GM21423 (cell line): ENCODE results near the gene EIF5AL1.
"Not testable (repeated sequence)": the region's sequence is repeated elsewhere in the genome, so short reads cannot be mapped to it uniquely, and the experiment has no call there.

Experiments
- ATAC-seq: cut with Tn5 transposase; IDR thresholded peaks from one replicate; pipeline ENCODE4 v1.9.1; 2021; ENCODE audit warnings: mild to moderate bottlenecking, moderate library complexity; ENCODE audit not compliant: unreplicated experiment

EIF5AL1 gene

GRCh38 chr10:79487296-79488194 lies 24.8 kb upstream of the EIF5AL1 start:
- ATAC-seq: peak; percentile 70

GRCh38 chr10:79488336-79488735 lies 24.0 kb upstream of the EIF5AL1 start:
- ATAC-seq: no peak

GRCh38 chr10:79488870-79489269 lies 23.5 kb upstream of the EIF5AL1 start:
- no peak for ATAC-seq

- no peak for ATAC-seq
Observed at GRCh38 chr10:79490400-79491142, 21.8 kb upstream of the EIF5AL1 start.

GRCh38 chr10:79491143-79491835 lies 21.0 kb upstream of the EIF5AL1 start:
- ATAC-seq: no peak

GRCh38 chr10:79492256-79492655 lies 20.1 kb upstream of the EIF5AL1 start:
- ATAC-seq: no peak

- no peak for ATAC-seq
Observed at GRCh38 chr10:79492839-79493238, 19.5 kb upstream of the EIF5AL1 start.

GRCh38 chr10:79493806-79494205 lies 18.5 kb upstream of the EIF5AL1 start:
- ATAC-seq: no peak

GRCh38 chr10:79494871-79495705 lies 17.2 kb upstream of the EIF5AL1 start:
- no peak for ATAC-seq

GRCh38 chr10:79495791-79496190 lies 16.5 kb upstream of the EIF5AL1 start:
- ATAC-seq: no peak

- ATAC-seq: no peak
Observed at GRCh38 chr10:79496896-79497295, 15.4 kb upstream of the EIF5AL1 start.

- ATAC-seq: no peak
Observed at GRCh38 chr10:79498291-79498829, 14.0 kb upstream of the EIF5AL1 start.

- no peak for ATAC-seq
Observed at GRCh38 chr10:79502561-79503309, 9.6 kb upstream of the EIF5AL1 start.

GRCh38 chr10:79503787-79504186 lies 8.5 kb upstream of the EIF5AL1 start:
- not testable (repeated sequence) for ATAC-seq

- not testable (repeated sequence) for ATAC-seq
Observed at GRCh38 chr10:79504483-79504882, 7.8 kb upstream of the EIF5AL1 start.

GRCh38 chr10:79505328-79505727 lies 7.0 kb upstream of the EIF5AL1 start:
- not testable (repeated sequence) for ATAC-seq

GRCh38 chr10:79505829-79506228 lies 6.5 kb upstream of the EIF5AL1 start:
- no peak for ATAC-seq

- no peak for ATAC-seq
Observed at GRCh38 chr10:79507440-79508167, 4.7 kb upstream of the EIF5AL1 start.

GRCh38 chr10:79508245-79508644 lies 4.1 kb upstream of the EIF5AL1 start:
- not testable (repeated sequence) for ATAC-seq
